EH (cell line): ENCODE results near the gene INPP5A.

Source experiments
- DNase-seq: peaks from one replicate; pipeline ENCODE4 v3.0.0-alpha.2; 2015; ENCODE audit warnings: low read depth

INPP5A gene

GRCh38 chr10:132745511-132745910 lies 207.9 kb downstream of the INPP5A start:
- DNase-seq, result no peak

- DNase-seq, result no peak
Measured at GRCh38 chr10:132745971-132746370, 208.4 kb downstream of the INPP5A start.

- DNase-seq, result no peak
Measured at GRCh38 chr10:132746386-132746785, 208.8 kb downstream of the INPP5A start.

GRCh38 chr10:132746801-132747625 lies 209.4 kb downstream of the INPP5A start:
- DNase-seq, result no peak

- no peak for DNase-seq
Measured at GRCh38 chr10:132748135-132748534, 210.5 kb downstream of the INPP5A start.

- no peak for DNase-seq
Measured at GRCh38 chr10:132748545-132749370, 211.2 kb downstream of the INPP5A start.

- no peak for DNase-seq
Measured at GRCh38 chr10:132749371-132749795, 211.8 kb downstream of the INPP5A start.

GRCh38 chr10:132750936-132751335 lies 213.3 kb downstream of the INPP5A start:
- DNase-seq, result no peak

GRCh38 chr10:132752378-132752777 lies 214.8 kb downstream of the INPP5A start:
- no peak for DNase-seq

GRCh38 chr10:132752961-132753360 lies 215.4 kb downstream of the INPP5A start:
- DNase-seq, result no peak

GRCh38 chr10:132753596-132753995 lies 216.0 kb downstream of the INPP5A start:
- no peak for DNase-seq

- no peak for DNase-seq
Measured at GRCh38 chr10:132754071-132754470, 216.5 kb downstream of the INPP5A start.

- DNase-seq, result no peak
Measured at GRCh38 chr10:132755166-132755711, 217.7 kb downstream of the INPP5A start.

GRCh38 chr10:132756591-132756990 lies 219.0 kb downstream of the INPP5A start:
- no peak for DNase-seq

GRCh38 chr10:132757171-132757570 lies 219.6 kb downstream of the INPP5A start:
- no peak for DNase-seq

- no peak for DNase-seq
Measured at GRCh38 chr10:132758865-132759264, 221.3 kb downstream of the INPP5A start.

GRCh38 chr10:132761395-132762060 lies 223.9 kb downstream of the INPP5A start:
- DNase-seq, result no peak

GRCh38 chr10:132762267-132762666 lies 224.7 kb downstream of the INPP5A start:
- no peak for DNase-seq

- DNase-seq, result no peak
Measured at GRCh38 chr10:132763545-132763944, 226.0 kb downstream of the INPP5A start.

GRCh38 chr10:132764108-132764507 lies 226.5 kb downstream of the INPP5A start:
- no peak for DNase-seq

GRCh38 chr10:132765435-132765834 lies 227.8 kb downstream of the INPP5A start:
- DNase-seq, result no peak

GRCh38 chr10:132766291-132766690 lies 228.7 kb downstream of the INPP5A start:
- no peak for DNase-seq
